B cell (primary cell): ENCODE data around the gene ADAMTS12. TPM values are rescaled to one million over a fixed set of nuclear protein-coding genes. Genes with fewer than 3 reads are reported as not detected.

Experiments used
- ATAC-seq: fragments of 200-7000 bp; cut with Tn5 transposase; one replicate; pipeline ENCODE4 v1.10.0; 2021; ENCODE audit warnings: low read depth, mild to moderate bottlenecking, moderate number of reproducible peaks, moderate library complexity
- CTCF ChIA-PET: fragments of 350-600 bp; sonication (Branson Sonifier 250); formaldehyde crosslinking; loops from one replicate; lab custom pipeline; 2021; ENCODE audit warnings: antibody characterized with exemption, inconsistent platforms; lab: Charles Lee
- POLR2A ChIA-PET: fragments of 350-600 bp; sonication (Branson Sonifier 250); formaldehyde crosslinking; loops from one replicate; lab custom pipeline; 2021; ENCODE audit warnings: antibody characterized with exemption; lab: Charles Lee
- DNase-seq: peaks from one replicate; pipeline ENCODE4 v3.0.0; 2013
- H2AFZ ChIP-seq: 2 replicates; pipeline ENCODE4 v1.6.1; 2012; ENCODE audit warnings: mild to moderate bottlenecking, low read depth, low read length; ENCODE audit not compliant: insufficient read depth, poor library complexity, severe bottlenecking
- H3K27ac ChIP-seq, 2 donors: 1 replicate in 1 of 2; 2 replicates in 1 of 2; pipeline ENCODE4 v1.5.1; 2012 to 2013; ENCODE audit warnings: low read length in 2 of 2, mild to moderate bottlenecking in 2 of 2, moderate library complexity in 1 of 2
- H3K27me3 ChIP-seq, 4 experiments: fragments of 200-600 bp in 1 of 4; sonication (generic) in 1 of 4; replicated peaks in 1 of 4; 1 replicate in 2 of 4; 2 replicates in 2 of 4; pipeline versions ENCODE4 v1.6.1 to v1.7.0; 2013 to 2016; ENCODE audit warnings: low read length in 3 of 4, mild to moderate bottlenecking in 2 of 4, mixed read lengths in 1 of 4, moderate library complexity in 1 of 4; ENCODE audit not compliant: insufficient read depth in 4 of 4, control insufficient read depth in 3 of 4; ENCODE audit errors: control extremely low read depth in 1 of 4
- H3K36me3 ChIP-seq, 2 experiments: replicated peaks in 1 of 2; 1 replicate in 1 of 2; 2 replicates in 1 of 2; pipeline versions ENCODE4 v1.6.1 to v1.7.1; 2013; ENCODE audit warnings: low read length in 1 of 2; ENCODE audit not compliant: insufficient read depth in 2 of 2, control insufficient read depth in 1 of 2; ENCODE audit errors: control extremely low read depth in 1 of 2, extremely low read depth in 1 of 2
- H3K4me1 ChIP-seq, 2 donors: fragments of 200-600 bp in 1 of 2; sonication (generic) in 1 of 2; 1 replicate in 1 of 2; 2 replicates in 1 of 2; pipeline versions ENCODE4 v1.5.1 to v1.6.1; 2013 to 2017; ENCODE audit warnings: low read length in 2 of 2; ENCODE audit not compliant: control insufficient read depth in 2 of 2, insufficient read depth in 2 of 2
- H3K4me2 ChIP-seq: replicated peaks from 2 replicates; pipeline ENCODE3; 2012; ENCODE audit warnings: mild to moderate bottlenecking, low read depth, low read length; ENCODE audit not compliant: poor library complexity, severe bottlenecking
- H3K4me3 ChIP-seq, 5 experiments: fragments of 200-600 bp in 1 of 5; sonication (generic) in 1 of 5; 1 replicate in 3 of 5; 2 replicates in 2 of 5; pipeline versions ENCODE4 v1.5.1 to v1.7.0; 2011 to 2016; ENCODE audit warnings: low read length in 4 of 5, mild to moderate bottlenecking in 4 of 5, low read depth in 2 of 5, control low read depth in 1 of 5, moderate library complexity in 1 of 5; ENCODE audit not compliant: insufficient read depth in 1 of 5; ENCODE audit errors: control extremely low read depth in 1 of 5, extremely low read depth in 1 of 5
- H3K79me2 ChIP-seq: fragments of 200-600 bp; sonication (generic); one replicate; pipeline ENCODE4 v1.6.0; 2016; ENCODE audit warnings: low read length; ENCODE audit not compliant: control insufficient read depth, insufficient read depth
- H3K9ac ChIP-seq: fragments of 200-600 bp; sonication (generic); 2 replicates; pipeline ENCODE4 v1.6.1; 2017; ENCODE audit warnings: mild to moderate bottlenecking, low read length, moderate library complexity
- H3K9me3 ChIP-seq, 3 donors: one replicate each; pipeline versions ENCODE4 v1.6.1 to v1.7.1; 2013; ENCODE audit warnings: low read length in 2 of 3; ENCODE audit not compliant: control insufficient read depth in 2 of 3, insufficient read depth in 1 of 3; ENCODE audit errors: control extremely low read depth in 1 of 3
- H4K20me1 ChIP-seq: 2 replicates; pipeline ENCODE4 v1.6.0; 2012; ENCODE audit warnings: mild to moderate bottlenecking, low read length; ENCODE audit not compliant: insufficient read depth, control insufficient read depth, poor library complexity, severe bottlenecking
- H3K27ac Mint-ChIP-seq: one replicate; pipeline ENCODE4 v1.8.0; 2021; ENCODE audit warnings: mixed read lengths
- H3K27me3 Mint-ChIP-seq: one replicate; pipeline ENCODE4 v1.8.0; 2021; ENCODE audit warnings: mixed read lengths
- H3K4me1 Mint-ChIP-seq: one replicate; pipeline ENCODE4 v1.8.0; 2021; ENCODE audit warnings: mixed read lengths
- H3K4me3 Mint-ChIP-seq: one replicate; pipeline ENCODE4 v1.8.0; 2021; ENCODE audit warnings: mixed read lengths
- H3K9me3 Mint-ChIP-seq: one replicate; pipeline ENCODE4 v1.8.0; 2022; ENCODE audit warnings: mixed read lengths; ENCODE audit not compliant: insufficient read depth
- CTCF ChIP-seq: fragments of 200-600 bp; IDR thresholded peaks from one replicate; pipeline ENCODE4 v1.8.0; 2022; ENCODE audit warnings: antibody characterized with exemption, mild to moderate bottlenecking
- EZH2 ChIP-seq: IDR thresholded peaks from 2 replicates; pipeline ENCODE4 v1.6.1; 2012; ENCODE audit warnings: borderline replicate concordance, low read depth, mild to moderate bottlenecking, moderate library complexity, low read length; ENCODE audit not compliant: insufficient read depth, poor library complexity, severe bottlenecking
- WGBS: methylation state at CpG from one replicate; pipeline ENCODE4 v1.1.5; 2013; ENCODE audit warnings: missing lambda C conversion rate; ENCODE audit not compliant: insufficient coverage; 5-methylcytosine and 5-hydroxymethylcytosine counted together
- intact Hi-C: fragments of 100-400 bp; cut with micrococcal nuclease; formaldehyde crosslinking; loops from one replicate; pipeline ENCODE4 v1.10.0; 2022
- polyA plus RNA-seq: library from polyadenylated mRNA; depleted of rRNA; stranded (reverse); fragments of >200 nt; gene quantifications from 2 replicates; pipeline ENCODE4 v1.2.3, GENCODE V29; 2012
- total RNA-seq, 2 donors: library from RNA; stranded (reverse); fragments of 120-200 nt in 1 of 2; gene quantifications; 1 replicate in 1 of 2; 2 replicates in 1 of 2; pipeline versions ENCODE4 v1.2.3 to v1.2.4, GENCODE V29; 2013 to 2022

Gene ADAMTS12
- total and polyA plus RNA-seq, 2 donors (not counting 1 experiment from before 2014, with no cell fraction given): not detected

- Histone ChIP-seq H2AFZ (no peak overlapping the region), H3K27me3 (peaks cover 0 to 3% (median 0%) of the 10 kb centered on the region in 4 experiments), H3K9ac (no peak overlapping the region), H3K4me3 (no peak overlapping the region), H3K4me1 (no peaks in the 10 kb centered on the region), H3K79me2 (no peaks in the 10 kb centered on the region), H3K4me2 (no peak overlapping the region), H3K27ac (no peak overlapping the region), H3K9me3 (peaks cover 0 to 3% (median 0%) of the 10 kb centered on the region in 3 donors), H3K36me3 (no peaks in the 10 kb centered on the region), H4K20me1 (no peaks in the 10 kb centered on the region)
- H3K27ac Mint-ChIP-seq: no peak overlapping the region
- H3K9me3 Mint-ChIP-seq: no peaks in the 10 kb centered on the region
- DNase-seq: no peak
- H3K4me3 Mint-ChIP-seq: no peak overlapping the region
- POLR2A ChIA-PET: no interaction called here
- CTCF ChIA-PET: no interaction called here
- peaks cover 7% of the 10 kb centered on the region for H3K27me3 Mint-ChIP-seq
- H3K4me1 Mint-ChIP-seq: no peaks in the 10 kb centered on the region
- TF ChIP-seq CTCF (no peak), EZH2 (no peak)
- no peak for ATAC-seq
- intact Hi-C loops: no loop called here
- WGBS: 91% methylated on average over 1 of the region's 3 CpGs
Measured at GRCh38 chr5:33736510-33736909, 155.3 kb downstream of the ADAMTS12 start.

- no peak overlapping the region for H3K4me3 Mint-ChIP-seq
- ATAC-seq (no peak), DNase-seq (no peak)
- H3K27me3 Mint-ChIP-seq: peaks cover 11% of the 10 kb centered on the region
- Histone ChIP-seq H3K27me3 (peaks cover 0 to 3% (median 0%) of the 10 kb centered on the region in 4 experiments), H3K9me3 (no peaks in the 10 kb centered on the region), H3K4me2 (no peak overlapping the region), H3K79me2 (no peaks in the 10 kb centered on the region), H3K36me3 (no peaks in the 10 kb centered on the region), H2AFZ (no peak overlapping the region), H3K4me1 (no peaks in the 10 kb centered on the region), H3K27ac (no peak overlapping the region), H4K20me1 (no peaks in the 10 kb centered on the region), H3K4me3 (no peak overlapping the region), H3K9ac (no peak overlapping the region)
- no peak for TF ChIP-seq CTCF
- TF ChIP-seq EZH2: no peak
- 100% methylated on average over 1 of the region's 4 CpGs for WGBS
- ChIA-PET CTCF (no interaction called here), POLR2A (no interaction called here)
- H3K4me1 Mint-ChIP-seq: no peaks in the 10 kb centered on the region
- intact Hi-C loops: no loop called here
- H3K27ac Mint-ChIP-seq: no peak overlapping the region
- H3K9me3 Mint-ChIP-seq: no peaks in the 10 kb centered on the region
Measured at GRCh38 chr5:33735072-33735471, 156.7 kb downstream of the ADAMTS12 start.
